SK-N-MC (cell line): ENCODE data around the gene YEATS4.

Experiments used
- EZH2 ChIP-seq: fragments of 200-600 bp; sonication (generic); IDR thresholded peaks from one replicate; pipeline ENCODE4 v1.6.1; 2017; ENCODE audit warnings: antibody characterized with exemption
- FOXP2 ChIP-seq: optimal IDR thresholded peaks from 2 replicates; pipeline ENCODE3; 2011; ENCODE audit warnings: mild to moderate bottlenecking, moderate library complexity; ENCODE audit not compliant: insufficient read depth; ENCODE audit errors: extremely low read length, control extremely low read depth
- POLR2AphosphoS5 ChIP-seq: IDR thresholded peaks from 2 replicates; pipeline ENCODE4 v1.6.1; 2012; ENCODE audit warnings: mild to moderate bottlenecking, low read depth, low read length, borderline replicate concordance

- TF ChIP-seq POLR2AphosphoS5 (no peak), EZH2 (no peak), FOXP2 (no peak)
Measured at GRCh38 chr12:69415471-69416275, 56.1 kb downstream of the YEATS4 start.
